HUES6 (cell line): ENCODE measurements around the gene TMEM181.
"Not testable (repeated sequence)": the region's sequence is repeated elsewhere in the genome, so short reads cannot be mapped to it uniquely, and the experiment has no call there.

Source experiments
- H3K27ac ChIP-seq: 2 replicates; pipeline ENCODE4 v1.7.0; 2013; ENCODE audit warnings: low read depth, mild to moderate bottlenecking, low read length, inconsistent platforms
- H3K27me3 ChIP-seq: 2 replicates; pipeline ENCODE4 v1.6.1; 2013; ENCODE audit warnings: low read length; ENCODE audit not compliant: control insufficient read depth, insufficient read depth
- H3K36me3 ChIP-seq: 2 replicates; pipeline ENCODE4 v1.6.1; 2013; ENCODE audit warnings: low read length; ENCODE audit not compliant: control insufficient read depth, insufficient read depth
- H3K4me1 ChIP-seq: 2 replicates; pipeline ENCODE4 v1.6.1; 2013; ENCODE audit warnings: low read length; ENCODE audit not compliant: control insufficient read depth, insufficient read depth
- H3K4me3 ChIP-seq: 2 replicates; pipeline ENCODE4 v1.5.1; 2013; ENCODE audit warnings: low read depth, low read length
- H3K9ac ChIP-seq: one replicate; pipeline ENCODE4 v1.6.1; 2013; ENCODE audit warnings: mild to moderate bottlenecking, low read length
- H3K9me3 ChIP-seq: 2 replicates; pipeline ENCODE4 v1.6.1; 2013; ENCODE audit warnings: low read depth, low read length; ENCODE audit not compliant: control insufficient read depth, insufficient read depth

TMEM181 gene

GRCh38 chr6:158625881-158626305, 66.0 kb downstream of the TMEM181 start:
- Histone ChIP-seq H3K9me3 (no peaks in the 10 kb centered on the region), H3K4me3 (no peak overlapping the region), H3K9ac (no peak overlapping the region), H3K4me1 (peaks cover 15% of the 10 kb centered on the region; the same call in 1 of the 2 replicates), H3K36me3 (peaks cover 75% of the 10 kb centered on the region), H3K27me3 (no peaks in the 10 kb centered on the region), H3K27ac (no peak overlapping the region)

- H3K4me1 ChIP-seq, result peaks cover 15% of the 10 kb centered on the region; the same call in 1 of the 2 replicates
- no peak overlapping the region for H3K27ac ChIP-seq
- no peaks in the 10 kb centered on the region for H3K27me3 ChIP-seq
- H3K4me3 ChIP-seq, result no peak overlapping the region
- H3K9ac ChIP-seq, result no peak overlapping the region
- H3K36me3 ChIP-seq, result peaks cover 75% of the 10 kb centered on the region
- no peaks in the 10 kb centered on the region for H3K9me3 ChIP-seq
Measured at GRCh38 chr6:158626360-158627167, 66.7 kb downstream of the TMEM181 start.

DNA sequence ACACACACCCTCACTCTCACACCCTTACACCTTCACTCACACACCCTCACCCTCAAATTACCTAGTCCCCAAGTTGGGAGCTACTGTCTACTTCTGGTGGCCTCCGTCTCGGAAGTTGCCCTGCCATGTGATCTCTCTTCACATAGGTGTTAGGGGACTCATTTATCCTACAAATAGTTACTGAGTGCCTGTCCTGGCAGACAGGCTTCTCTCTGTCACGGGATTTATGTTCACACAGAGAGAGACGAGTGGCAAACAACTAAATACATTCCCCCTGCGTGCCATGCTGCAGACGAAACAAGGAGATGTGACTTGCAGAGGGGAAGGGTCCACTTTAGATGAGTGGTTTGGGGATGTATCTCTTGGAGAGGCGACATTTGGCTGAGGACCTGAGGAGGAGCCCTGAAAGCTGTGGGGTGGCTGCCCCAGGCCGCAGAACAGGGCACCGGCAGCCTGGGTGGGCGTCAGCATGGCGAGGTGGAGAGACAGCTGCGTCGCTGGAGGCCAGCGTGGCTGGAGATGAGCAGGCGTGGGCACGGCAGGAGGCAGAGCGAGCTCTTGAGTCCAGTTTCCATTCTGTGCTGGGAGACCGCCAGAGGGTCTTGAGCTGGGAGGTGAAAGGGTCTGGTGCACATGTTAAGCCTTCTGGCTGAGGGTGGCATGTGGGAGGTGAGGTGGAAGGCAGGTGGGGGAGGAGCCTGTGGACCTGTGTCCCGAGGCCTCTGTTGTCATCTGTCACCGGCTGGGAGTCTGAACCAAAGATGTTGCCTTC, 67.5 kb downstream of the TMEM181 start:
- H3K9ac ChIP-seq, result no peak overlapping the region
- H3K4me1 ChIP-seq, result peaks cover 15% of the 10 kb centered on the region; the same call in 1 of the 2 replicates
- H3K9me3 ChIP-seq, result no peaks in the 10 kb centered on the region
- peaks cover 77% of the 10 kb centered on the region for H3K36me3 ChIP-seq
- no peak overlapping the region for H3K27ac ChIP-seq
- no peak overlapping the region for H3K4me3 ChIP-seq
- H3K27me3 ChIP-seq, result no peaks in the 10 kb centered on the region

GRCh38 chr6:158627940-158628211, 68.0 kb downstream of the TMEM181 start:
- no peak overlapping the region for H3K27ac ChIP-seq
- peaks cover 15% of the 10 kb centered on the region; the same call in 1 of the 2 replicates for H3K4me1 ChIP-seq
- H3K36me3 ChIP-seq, result peaks cover 75% of the 10 kb centered on the region
- no peak overlapping the region for H3K9ac ChIP-seq
- H3K27me3 ChIP-seq, result no peaks in the 10 kb centered on the region
- no peak overlapping the region for H3K4me3 ChIP-seq
- H3K9me3 ChIP-seq, result no peaks in the 10 kb centered on the region

GRCh38 chr6:158628542-158628941, 68.7 kb downstream of the TMEM181 start:
- H3K9ac ChIP-seq, result no peak overlapping the region
- peaks cover 80% of the 10 kb centered on the region for H3K36me3 ChIP-seq
- no peak overlapping the region for H3K4me3 ChIP-seq
- H3K9me3 ChIP-seq, result no peaks in the 10 kb centered on the region
- 0 out of 2 replicates have a peak overlapping the region, but pooled peaks have one; percentile 7 for H3K27ac ChIP-seq
- no peaks in the 10 kb centered on the region for H3K27me3 ChIP-seq
- H3K4me1 ChIP-seq, result peaks cover 15% of the 10 kb centered on the region; the same call in 1 of the 2 replicates

DNA sequence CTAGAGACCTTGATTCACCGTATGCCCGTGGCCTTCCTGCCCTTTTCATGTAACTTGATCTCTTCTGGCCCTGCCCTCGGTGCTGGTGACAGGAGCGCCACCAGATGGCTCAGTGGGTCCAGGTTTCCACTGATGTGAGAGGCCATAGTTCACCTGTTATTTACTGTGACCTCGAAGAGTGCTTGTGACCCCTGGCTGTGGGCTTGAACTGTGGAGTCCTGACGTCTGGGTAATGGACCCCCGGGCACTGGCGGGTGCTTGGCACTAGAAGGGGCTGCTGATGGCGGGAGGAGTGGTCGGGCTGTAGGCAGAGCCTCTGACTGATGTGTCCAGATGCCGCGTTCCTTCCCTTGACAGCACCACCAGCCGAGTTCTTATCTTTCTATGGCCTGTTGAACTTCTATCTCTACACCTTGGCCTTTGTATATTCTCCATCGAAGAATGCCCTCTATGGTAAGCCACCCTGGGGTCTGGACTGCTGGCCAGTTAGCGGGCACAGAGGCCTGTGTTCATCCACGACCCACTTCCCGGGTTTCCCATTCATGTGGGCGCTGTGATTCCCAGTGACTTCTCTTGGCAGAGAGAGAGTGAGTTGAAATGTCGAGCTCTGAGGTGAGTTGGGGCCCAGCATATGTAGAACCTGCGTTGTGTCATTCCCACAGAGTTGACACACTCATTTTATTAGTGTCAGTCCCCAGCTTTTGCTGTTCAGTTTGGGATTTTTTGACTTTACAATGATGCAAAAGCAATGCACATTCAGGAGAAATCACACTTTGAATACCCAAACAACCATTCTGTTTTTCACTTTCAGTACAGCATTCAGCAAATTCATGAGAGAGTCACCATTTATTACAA, 69.7 kb downstream of the TMEM181 start:
- Histone ChIP-seq H3K4me3 (no peak overlapping the region), H3K27ac (no peak overlapping the region), H3K9ac (no peak overlapping the region), H3K9me3 (no peaks in the 10 kb centered on the region), H3K36me3 (peaks cover 82% of the 10 kb centered on the region), H3K27me3 (no peaks in the 10 kb centered on the region), H3K4me1 (peaks cover 15% of the 10 kb centered on the region; the same call in 1 of the 2 replicates)

DNA sequence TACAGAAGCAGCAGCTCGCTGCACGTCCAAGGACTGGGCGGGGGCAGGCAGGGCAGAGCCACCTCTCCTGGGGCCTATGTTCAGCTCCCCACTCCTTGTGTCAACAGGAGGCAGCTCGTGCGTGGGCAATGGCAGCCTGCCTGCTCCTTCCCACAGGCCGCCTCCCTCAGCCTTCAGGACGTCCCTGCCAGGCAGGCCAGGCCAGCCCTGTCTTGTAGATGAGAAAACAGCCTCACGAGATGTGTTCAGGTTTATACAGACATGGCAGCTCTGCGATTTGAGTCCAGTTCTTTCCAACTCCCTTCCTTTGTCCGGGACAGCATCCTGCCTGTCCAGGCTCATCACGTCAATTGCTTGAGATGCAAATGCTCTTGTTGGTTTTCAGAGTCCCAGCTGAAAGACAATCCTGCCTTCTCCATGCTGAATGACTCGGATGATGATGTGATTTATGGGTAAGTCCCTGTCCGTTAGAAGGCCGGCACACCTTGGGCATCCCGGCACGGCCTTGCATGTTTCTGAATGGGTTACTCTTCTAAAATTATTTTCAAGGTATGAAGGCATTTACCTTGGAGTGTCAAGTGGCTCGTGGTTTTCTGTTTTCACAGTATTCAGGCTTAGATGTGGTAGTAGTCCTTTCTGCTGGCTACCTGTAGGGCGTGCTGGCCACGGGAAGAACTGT, 71.2 kb downstream of the TMEM181 start:
- Histone ChIP-seq H3K4me1 (peaks cover 15% of the 10 kb centered on the region; the same call in 1 of the 2 replicates), H3K27me3 (no peaks in the 10 kb centered on the region), H3K36me3 (peaks cover 79% of the 10 kb centered on the region), H3K4me3 (no peak overlapping the region), H3K9me3 (no peaks in the 10 kb centered on the region), H3K27ac (0 out of 2 replicates have a peak overlapping the region, but pooled peaks have one; percentile 21), H3K9ac (no peak overlapping the region)

- H3K27me3 ChIP-seq, result no peaks in the 10 kb centered on the region
- no peak overlapping the region for H3K9ac ChIP-seq
- H3K4me1 ChIP-seq, result peaks cover 15% of the 10 kb centered on the region; the same call in 1 of the 2 replicates
- H3K27ac ChIP-seq, result 0 out of 2 replicates have a peak overlapping the region, but pooled peaks have one; percentile 21
- H3K9me3 ChIP-seq, result no peaks in the 10 kb centered on the region
- no peak overlapping the region for H3K4me3 ChIP-seq
- peaks cover 79% of the 10 kb centered on the region for H3K36me3 ChIP-seq
Measured at GRCh38 chr6:158631678-158632537, 72.0 kb downstream of the TMEM181 start.

GRCh38 chr6:158632538-158633119, 72.7 kb downstream of the TMEM181 start:
- not testable (repeated sequence) for H3K4me3 ChIP-seq, H3K27me3 ChIP-seq, H3K9ac ChIP-seq, H3K9me3 ChIP-seq
- peaks cover 82% of the 10 kb centered on the region for H3K36me3 ChIP-seq
- H3K27ac ChIP-seq, result 0 out of 2 replicates have a peak overlapping the region, but pooled peaks have one; percentile 21
- H3K4me1 ChIP-seq, result peaks cover 14% of the 10 kb centered on the region; the same call in 1 of the 2 replicates
